IPS-18c (cell line): ENCODE data around the gene CACNA1E.
"Not testable (repeated sequence)": the region's sequence is repeated elsewhere in the genome, so short reads cannot be mapped to it uniquely, and the experiment has no call there.

Experiments
- H3K4me3 ChIP-seq: 2 replicates; pipeline ENCODE4 v1.7.0; 2013; ENCODE audit warnings: low read depth, mild to moderate bottlenecking, low read length, moderate library complexity; ENCODE audit not compliant: insufficient read depth
- H3K9me3 ChIP-seq: one replicate; pipeline ENCODE4 v1.6.1; 2013; ENCODE audit warnings: mild to moderate bottlenecking, low read length, moderate library complexity; ENCODE audit not compliant: control insufficient read depth, insufficient read depth

The CACNA1E gene

DNA sequence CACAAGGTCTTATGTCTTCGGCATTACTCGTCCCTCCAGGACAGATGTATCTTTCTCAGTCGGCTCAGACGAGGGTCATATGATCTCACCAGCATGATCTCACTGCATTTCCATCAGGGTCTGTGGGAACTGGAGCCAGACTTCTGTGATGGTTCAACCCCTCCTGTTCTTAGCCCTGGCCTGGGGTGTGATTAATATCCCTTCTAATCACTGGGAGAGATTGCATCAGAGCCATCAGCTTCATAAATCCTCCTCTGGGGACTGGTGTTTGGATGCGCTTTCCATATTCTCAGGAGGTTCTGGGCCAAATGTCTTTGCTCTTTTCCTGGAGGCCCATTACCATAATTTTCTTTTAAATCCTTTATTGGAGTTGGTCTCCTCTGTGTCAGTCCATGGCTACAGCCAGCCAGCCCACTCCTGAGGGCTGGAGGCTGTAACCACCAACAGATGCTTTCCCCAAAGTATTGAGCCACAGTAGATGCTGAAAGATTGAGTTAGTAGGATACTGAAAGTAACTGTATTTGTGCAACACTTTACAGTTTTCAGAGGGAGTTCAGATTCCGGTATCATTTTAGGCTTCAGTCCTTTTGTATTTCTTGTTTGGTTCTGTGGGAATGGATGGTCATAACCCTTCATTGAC is 20.0 kb downstream of the CACNA1E start:
- H3K4me3 ChIP-seq: no peak overlapping the region
- no peaks in the 10 kb centered on the region for H3K9me3 ChIP-seq

DNA sequence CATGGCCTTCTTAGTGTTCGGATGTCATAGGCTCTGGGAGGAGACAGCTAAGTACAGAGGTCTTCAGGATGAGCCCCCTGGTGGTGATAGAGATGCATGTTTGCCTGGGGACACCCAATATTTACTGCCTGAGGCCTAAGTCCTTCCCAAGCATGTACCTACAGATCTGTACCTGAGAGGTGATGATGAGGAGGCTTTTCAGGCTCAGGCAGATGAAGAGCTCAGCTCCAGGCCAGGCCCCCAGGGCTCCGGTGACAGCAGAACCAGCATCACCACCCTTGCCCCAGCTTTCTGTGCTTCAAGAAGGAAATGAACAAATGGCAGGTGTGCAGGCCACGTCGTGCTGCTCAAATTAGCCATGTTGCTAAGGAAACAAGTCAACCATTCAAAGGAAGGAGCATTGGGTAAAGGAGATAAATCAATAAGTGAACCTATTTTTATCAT is 21.1 kb downstream of the CACNA1E start:
- no peaks in the 10 kb centered on the region for H3K9me3 ChIP-seq
- H3K4me3 ChIP-seq: no peak overlapping the region

- Histone ChIP-seq H3K4me3 (no peak overlapping the region), H3K9me3 (no peaks in the 10 kb centered on the region)
These were observed 23.4 kb downstream of the CACNA1E start for GRCh38 chr1:181506563-181507353.

DNA sequence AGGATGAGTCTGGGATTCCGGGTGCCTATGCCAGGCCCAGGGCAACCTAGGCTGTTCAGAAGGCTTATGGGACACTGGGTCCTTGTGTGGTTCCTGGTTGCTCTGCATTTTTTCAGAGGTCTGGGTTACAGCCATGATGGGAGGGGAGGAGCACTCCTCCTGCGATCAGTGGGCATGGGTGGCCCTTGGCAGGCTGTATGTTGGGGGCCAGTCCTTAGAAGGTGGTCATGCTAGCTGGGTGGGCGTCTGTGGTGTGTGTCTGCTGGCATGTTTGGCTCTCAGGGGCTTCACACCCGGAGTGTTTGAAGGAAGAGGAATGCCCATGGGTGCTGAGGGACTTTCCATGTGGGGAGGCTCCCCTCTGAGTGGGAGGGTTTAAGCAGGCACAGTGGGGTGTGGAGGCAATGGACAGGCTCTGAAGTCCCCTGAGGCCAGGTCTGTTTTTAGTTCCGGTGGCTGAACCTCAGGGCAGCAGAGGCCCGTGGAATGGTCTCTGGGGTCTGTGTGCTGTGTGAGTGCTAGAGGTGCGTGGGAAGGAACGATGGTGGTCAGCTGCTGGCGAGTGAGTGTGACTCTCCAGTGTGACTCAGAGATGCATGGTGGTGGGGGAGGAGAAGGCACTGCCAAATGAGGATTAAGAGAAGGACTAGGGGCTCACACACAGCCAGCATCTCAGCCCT is 25.3 kb downstream of the CACNA1E start:
- Histone ChIP-seq H3K9me3 (no peaks in the 10 kb centered on the region), H3K4me3 (no peak overlapping the region)

DNA sequence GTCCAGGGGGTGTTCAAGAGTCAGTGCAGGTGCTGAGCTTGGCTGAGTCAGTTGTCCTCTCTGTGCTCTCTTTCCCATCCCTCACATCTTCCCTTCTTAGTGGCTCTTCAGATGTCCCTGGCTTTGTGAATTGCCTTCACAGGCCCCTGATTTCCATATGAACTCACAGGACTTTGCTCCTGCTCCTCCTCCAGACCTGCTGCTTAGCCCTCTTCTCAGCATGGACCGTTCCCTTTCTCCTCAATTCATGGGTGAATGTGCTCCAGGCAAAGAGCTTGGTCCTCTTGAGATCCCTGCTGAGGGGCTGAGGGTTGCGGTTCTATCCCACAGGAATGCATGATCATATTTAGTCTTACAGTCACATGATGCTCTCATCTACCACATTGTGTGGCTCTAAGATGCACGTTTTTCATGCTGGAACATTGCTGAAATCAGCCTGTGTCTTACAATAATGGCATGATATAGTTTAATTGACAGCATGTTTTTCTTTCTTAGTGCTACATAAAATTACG is 30.5 kb downstream of the CACNA1E start:
- Histone ChIP-seq H3K4me3 (no peak overlapping the region), H3K9me3 (no peaks in the 10 kb centered on the region)

GRCh38 chr1:181514298-181515290 is 31.3 kb downstream of the CACNA1E start:
- Histone ChIP-seq H3K9me3 (no peaks in the 10 kb centered on the region), H3K4me3 (no peak overlapping the region)

DNA sequence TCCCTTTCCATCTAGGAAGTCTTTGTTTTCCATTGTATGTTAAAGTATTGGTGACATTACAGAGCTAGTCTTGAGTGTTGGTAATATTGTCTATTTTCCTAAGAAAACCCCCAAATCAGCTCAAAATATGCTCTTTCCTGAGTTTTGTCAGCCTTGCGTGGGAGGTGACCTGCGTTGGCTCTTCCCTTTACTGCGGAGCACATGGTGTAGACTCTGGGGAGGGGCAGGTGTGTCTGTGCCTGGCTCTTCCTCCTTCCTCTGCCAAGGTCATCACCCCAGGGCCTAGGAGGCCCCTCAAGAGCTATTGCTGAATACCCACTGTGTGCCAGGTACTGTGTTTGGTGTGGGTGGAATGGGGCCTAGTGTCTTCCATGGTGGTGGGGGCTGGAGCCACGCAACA is 33.4 kb downstream of the CACNA1E start:
- Histone ChIP-seq H3K9me3 (no peaks in the 10 kb centered on the region), H3K4me3 (no peak overlapping the region)

GRCh38 chr1:181517181-181517875 is 34.0 kb downstream of the CACNA1E start:
- H3K9me3 ChIP-seq: no peaks in the 10 kb centered on the region
- no peak overlapping the region for H3K4me3 ChIP-seq

DNA sequence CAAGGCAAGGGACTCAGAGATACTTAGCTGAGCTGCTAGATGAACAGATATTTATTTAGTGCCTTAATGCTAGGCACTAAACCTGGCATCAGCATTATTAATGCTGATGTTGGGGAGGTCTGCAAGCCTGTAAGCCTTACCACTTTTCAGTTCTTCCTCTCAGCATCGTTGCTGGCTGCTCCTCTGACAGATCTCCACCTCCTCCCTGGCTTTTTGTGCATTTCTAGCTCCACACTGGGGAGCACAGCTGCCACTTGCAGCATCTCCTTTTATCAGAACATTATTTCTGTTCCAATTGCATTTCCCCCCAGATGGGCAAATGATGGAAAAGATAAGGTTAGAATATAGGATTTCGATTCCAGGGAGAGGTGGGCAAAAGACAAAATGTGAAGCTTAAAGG is 34.8 kb downstream of the CACNA1E start:
- no peaks in the 10 kb centered on the region for H3K9me3 ChIP-seq
- no peak overlapping the region for H3K4me3 ChIP-seq

DNA sequence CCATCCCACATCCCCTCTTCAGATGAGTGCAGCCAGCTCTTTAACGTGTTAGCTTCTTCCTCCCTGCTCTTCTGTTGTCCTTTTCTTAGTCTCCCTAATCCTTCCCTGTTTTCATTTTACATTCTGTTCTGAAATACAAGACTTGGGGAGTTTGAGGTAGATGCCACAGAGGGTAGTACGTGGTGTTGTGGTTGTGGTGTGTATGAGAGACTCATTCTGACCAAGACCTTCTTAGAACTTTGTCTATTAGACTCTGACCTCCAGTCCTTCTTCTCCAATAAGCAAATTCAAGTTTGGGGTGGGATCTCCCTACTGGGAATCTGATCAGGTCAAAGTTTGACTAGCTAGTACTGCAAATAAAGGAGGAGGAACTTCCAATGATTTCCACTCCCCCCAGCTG is 39.5 kb downstream of the CACNA1E start:
- no peaks in the 10 kb centered on the region for H3K9me3 ChIP-seq

DNA sequence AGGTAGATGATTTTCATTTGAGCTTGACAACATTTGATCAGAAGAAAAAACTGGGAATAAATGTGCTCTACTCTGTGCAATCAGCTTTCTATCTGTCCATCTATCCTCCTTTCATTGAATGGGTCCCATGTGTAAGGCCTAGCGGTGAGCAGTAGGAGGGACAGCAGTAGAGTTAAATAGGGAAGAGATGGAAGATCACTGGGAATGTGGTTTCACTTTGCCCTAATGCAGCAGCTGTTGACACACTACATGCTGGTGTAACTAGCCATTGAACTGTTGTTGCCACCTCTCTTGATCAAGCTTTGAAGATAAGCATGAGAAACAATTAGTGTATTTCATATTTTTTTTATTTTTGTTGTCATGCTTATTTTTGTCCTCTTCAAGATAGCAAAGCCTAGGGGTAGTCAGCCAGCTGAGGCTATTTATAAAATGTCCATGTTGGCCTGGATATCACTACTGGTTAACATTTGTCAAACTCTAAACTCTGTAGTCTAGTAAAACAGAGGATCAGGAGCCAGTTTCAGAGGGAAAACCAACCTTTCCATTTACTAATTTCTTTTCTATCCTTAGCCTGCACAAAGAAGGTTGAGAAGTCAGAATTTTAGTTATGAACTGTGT is 41.9 kb downstream of the CACNA1E start:
- Histone ChIP-seq H3K9me3 (no peaks in the 10 kb centered on the region), H3K4me3 (no peak overlapping the region)

More for the DNA sequence above, 39.5 kb downstream of the CACNA1E start:
- no peak overlapping the region for H3K4me3 ChIP-seq

- H3K4me3 ChIP-seq, H3K9me3 ChIP-seq: not testable (repeated sequence)
These were observed 44.9 kb downstream of the CACNA1E start for GRCh38 chr1:181528241-181528640.

DNA sequence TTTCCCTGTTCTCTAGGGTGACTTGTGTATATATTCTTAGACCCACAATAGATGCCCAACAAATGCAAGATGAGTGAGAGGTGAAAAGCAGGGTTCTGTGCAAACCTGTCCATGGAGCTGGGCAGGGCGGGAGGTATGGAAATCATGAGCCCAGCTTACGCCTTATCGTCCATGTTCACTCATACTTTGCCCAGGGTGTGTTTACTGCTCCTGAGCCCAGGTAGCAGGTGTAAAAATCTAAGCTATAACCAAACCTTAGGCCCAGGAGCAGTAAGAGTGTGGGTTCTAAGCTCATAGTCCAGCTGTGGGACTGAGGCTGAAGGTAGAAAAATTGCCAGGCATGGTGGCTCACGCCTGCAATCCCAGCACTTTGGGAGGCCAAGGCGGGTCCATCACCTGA is 48.1 kb downstream of the CACNA1E start:
- H3K4me3 ChIP-seq: no peak overlapping the region
- no peaks in the 10 kb centered on the region for H3K9me3 ChIP-seq

DNA sequence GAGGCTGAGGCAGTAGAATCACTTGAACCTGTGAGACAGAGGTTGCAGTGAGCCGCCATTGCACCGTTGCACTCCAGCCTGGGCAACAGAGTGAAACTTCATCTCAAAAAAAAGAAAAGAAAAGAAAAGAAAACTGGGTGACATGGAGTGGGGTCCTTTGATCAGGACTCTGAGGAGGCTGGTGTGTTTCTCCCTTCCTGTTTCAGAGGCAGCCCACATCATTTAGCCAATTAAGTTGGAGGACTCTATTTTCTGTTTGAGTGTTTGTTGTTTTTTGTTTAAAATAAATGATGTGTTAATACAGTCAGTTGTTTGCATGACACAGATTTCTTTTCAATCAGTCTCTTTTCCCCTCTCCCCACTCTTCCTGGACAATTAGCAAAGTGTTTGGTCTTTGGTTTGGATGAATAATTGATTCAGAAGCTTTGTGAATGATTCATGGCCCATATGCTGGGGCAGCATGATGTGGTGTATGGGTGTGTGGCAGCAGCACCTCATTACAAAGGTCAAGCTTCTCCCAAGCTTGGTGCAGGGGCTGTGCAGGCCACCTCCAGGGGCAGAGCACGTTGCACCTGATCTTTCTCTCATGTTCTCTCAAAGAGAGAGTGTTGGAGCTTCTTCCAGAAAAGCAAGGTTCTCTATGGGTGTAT is 48.8 kb downstream of the CACNA1E start:
- no peaks in the 10 kb centered on the region for H3K9me3 ChIP-seq
- H3K4me3 ChIP-seq: no peak overlapping the region

GRCh38 chr1:181538836-181539235 is 55.5 kb downstream of the CACNA1E start:
- Histone ChIP-seq H3K9me3 (no peaks in the 10 kb centered on the region), H3K4me3 (no peak overlapping the region)

DNA sequence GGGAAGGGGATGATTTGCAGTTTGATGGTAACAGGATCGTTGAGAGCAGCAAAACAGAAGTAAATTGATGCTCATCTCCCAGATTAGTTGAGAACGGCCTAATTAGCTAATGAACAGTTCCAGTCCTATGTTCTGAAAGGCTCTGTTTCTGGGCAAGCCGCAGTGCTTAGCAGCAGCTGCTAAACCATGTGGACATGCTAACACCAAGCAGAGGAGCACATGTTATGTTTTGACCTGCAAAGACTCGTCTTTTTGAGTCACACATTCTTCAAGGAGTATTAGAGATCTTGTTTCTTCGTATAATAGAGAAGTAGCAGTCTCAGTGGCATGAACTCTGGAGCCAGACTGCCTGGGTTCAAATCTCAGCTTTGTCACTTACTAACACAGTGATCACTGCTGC is 58.1 kb downstream of the CACNA1E start:
- no peaks in the 10 kb centered on the region for H3K9me3 ChIP-seq
- H3K4me3 ChIP-seq: no peak overlapping the region
